OCI-LY1 (cell line): ENCODE measurements around the gene RABGAP1L.

Source experiments
- H2AFZ ChIP-seq: fragments of 200-600 bp; sonication (generic), shearing (Covaris generic); 2 replicates; pipeline ENCODE4 v1.6.0; 2014; ENCODE audit warnings: antibody characterized with exemption, mild to moderate bottlenecking, low read length
- H3F3A ChIP-seq: fragments of 200-600 bp; sonication (generic), shearing (Covaris generic); 2 replicates; pipeline ENCODE4 v1.6.0; 2014; ENCODE audit warnings: mild to moderate bottlenecking, antibody characterized with exemption, low read length, moderate library complexity; ENCODE audit not compliant: insufficient read depth
- H3K27ac ChIP-seq: fragments of 200-600 bp; sonication (generic); 2 replicates; pipeline ENCODE4 v1.5.1; 2014; ENCODE audit warnings: low read length, mixed run types, mild to moderate bottlenecking, low read depth; ENCODE audit not compliant: poor library complexity, severe bottlenecking
- H3K27me3 ChIP-seq: fragments of 200-600 bp; sonication (generic); 2 replicates; pipeline ENCODE4 v1.6.0; 2014; ENCODE audit warnings: antibody characterized with exemption, mild to moderate bottlenecking, low read length, moderate library complexity; ENCODE audit not compliant: insufficient read depth
- H3K36me3 ChIP-seq: fragments of 200-600 bp; sonication (generic); 2 replicates; pipeline ENCODE4 v1.6.1; 2014; ENCODE audit warnings: mild to moderate bottlenecking, antibody characterized with exemption, low read length, moderate library complexity, mixed read lengths; ENCODE audit not compliant: insufficient read depth
- H3K4me1 ChIP-seq: fragments of 200-600 bp; sonication (generic); 2 replicates; pipeline ENCODE4 v1.5.1; 2014; ENCODE audit warnings: mild to moderate bottlenecking, low read length, moderate library complexity; ENCODE audit not compliant: insufficient read depth, severe bottlenecking
- H3K4me2 ChIP-seq: fragments of 200-600 bp; sonication (generic), shearing (Covaris generic); 2 replicates; pipeline ENCODE4 v1.6.1; 2014; ENCODE audit warnings: low read length
- H3K4me3 ChIP-seq: fragments of 200-600 bp; sonication (generic); 2 replicates; pipeline ENCODE4 v1.5.1; 2014; ENCODE audit warnings: low read length, low read depth, mild to moderate bottlenecking, mixed read lengths; ENCODE audit not compliant: poor library complexity, severe bottlenecking
- H3K79me2 ChIP-seq: fragments of 200-600 bp; shearing (Covaris generic); 2 replicates; pipeline ENCODE4 v1.6.1; 2016; ENCODE audit warnings: mixed run types, low read length, mixed read lengths; ENCODE audit not compliant: insufficient read depth
- H3K9ac ChIP-seq: fragments of 200-600 bp; sonication (generic), shearing (Covaris generic); 2 replicates; pipeline ENCODE4 v1.6.1; 2014; ENCODE audit warnings: mild to moderate bottlenecking, low read length, mixed read lengths
- H3K9me2 ChIP-seq: fragments of 200-600 bp; sonication (generic), shearing (Covaris generic); 2 replicates; pipeline ENCODE4 v1.6.1; 2014; ENCODE audit warnings: low read depth, mild to moderate bottlenecking, low read length, mixed read lengths
- H3K9me3 ChIP-seq: fragments of 200-600 bp; shearing (Covaris generic); 2 replicates; pipeline ENCODE4 v1.6.1; 2014; ENCODE audit warnings: low read length, mixed read lengths
- H4K20me1 ChIP-seq: fragments of 200-600 bp; sonication (generic), shearing (Covaris generic); 2 replicates; pipeline ENCODE4 v1.6.0; 2016; ENCODE audit warnings: mild to moderate bottlenecking, low read length; ENCODE audit not compliant: insufficient read depth
- CTCF ChIP-seq: fragments of 200-600 bp; sonication (generic), shearing (Covaris generic); IDR thresholded peaks from 2 replicates; pipeline ENCODE4 v1.5.1; 2017; ENCODE audit warnings: mild to moderate bottlenecking, antibody characterized with exemption, low read length, moderate library complexity, mixed read lengths
- EZH2 ChIP-seq: fragments of 200-600 bp; sonication (generic), shearing (Covaris generic); IDR thresholded peaks from 2 replicates; pipeline ENCODE4 v1.8.0; 2017; ENCODE audit warnings: borderline replicate concordance, mixed run types, mild to moderate bottlenecking, antibody characterized with exemption, low read length, moderate library complexity, mixed read lengths

RABGAP1L gene

GRCh38 chr1:174775621-174776020 lies 616.3 kb downstream of the RABGAP1L start:
- Histone ChIP-seq H4K20me1 (no peaks in the 10 kb centered on the region), H2AFZ (no peak overlapping the region), H3K4me1 (peaks cover 9% of the 10 kb centered on the region), H3K9me2 (no peaks in the 10 kb centered on the region), H3K79me2 (no peaks in the 10 kb centered on the region), H3K4me3 (no peak overlapping the region), H3K9me3 (no peaks in the 10 kb centered on the region), H3K27ac (no peak overlapping the region), H3K4me2 (no peak overlapping the region), H3F3A (no peaks in the 10 kb centered on the region), H3K27me3 (no peaks in the 10 kb centered on the region), H3K9ac (no peak overlapping the region), H3K36me3 (no peaks in the 10 kb centered on the region)
- TF ChIP-seq CTCF (no peak), EZH2 (no peak)

- TF ChIP-seq CTCF: no peak
These were observed 617.9 kb downstream of the RABGAP1L start for GRCh38 chr1:174777262-174777661.

GRCh38 chr1:174785510-174785909 lies 626.2 kb downstream of the RABGAP1L start:
- H3K4me3 ChIP-seq: no peak overlapping the region
- TF ChIP-seq EZH2: no peak
- no peak for TF ChIP-seq CTCF
- no peak overlapping the region for H2AFZ ChIP-seq
- H3K4me1 ChIP-seq: peaks cover 12% of the 10 kb centered on the region
- no peak overlapping the region for H3K9ac ChIP-seq
- no peaks in the 10 kb centered on the region for H3F3A ChIP-seq
- no peaks in the 10 kb centered on the region for H3K9me3 ChIP-seq
- no peaks in the 10 kb centered on the region for H4K20me1 ChIP-seq
- no peaks in the 10 kb centered on the region for H3K79me2 ChIP-seq
- H3K27ac ChIP-seq: no peak overlapping the region
- no peaks in the 10 kb centered on the region for H3K27me3 ChIP-seq
- H3K4me2 ChIP-seq: no peak overlapping the region
- no peaks in the 10 kb centered on the region for H3K9me2 ChIP-seq
- H3K36me3 ChIP-seq: no peaks in the 10 kb centered on the region

More at GRCh38 chr1:174777262-174777661, 617.9 kb downstream of the RABGAP1L start:
- no peaks in the 10 kb centered on the region for H3K9me3 ChIP-seq
- H3K4me1 ChIP-seq: peaks cover 9% of the 10 kb centered on the region
- H2AFZ ChIP-seq: no peak overlapping the region
- H3K27ac ChIP-seq: no peak overlapping the region
- no peaks in the 10 kb centered on the region for H4K20me1 ChIP-seq
- no peaks in the 10 kb centered on the region for H3K36me3 ChIP-seq
- no peaks in the 10 kb centered on the region for H3F3A ChIP-seq
- H3K27me3 ChIP-seq: no peaks in the 10 kb centered on the region
- no peak overlapping the region for H3K4me2 ChIP-seq
- no peaks in the 10 kb centered on the region for H3K9me2 ChIP-seq
- no peak overlapping the region for H3K9ac ChIP-seq
- no peak overlapping the region for H3K4me3 ChIP-seq
- no peaks in the 10 kb centered on the region for H3K79me2 ChIP-seq
